GM15510 (cell line): ENCODE data around the gene PRR33.

Source experiments
- POLR2A ChIP-seq: IDR thresholded peaks from 3 replicates; pipeline ENCODE4 v1.6.1; 2011; ENCODE audit warnings: borderline replicate concordance; ENCODE audit not compliant: insufficient read length; ENCODE audit errors: extremely low read depth

The PRR33 gene

DNA sequence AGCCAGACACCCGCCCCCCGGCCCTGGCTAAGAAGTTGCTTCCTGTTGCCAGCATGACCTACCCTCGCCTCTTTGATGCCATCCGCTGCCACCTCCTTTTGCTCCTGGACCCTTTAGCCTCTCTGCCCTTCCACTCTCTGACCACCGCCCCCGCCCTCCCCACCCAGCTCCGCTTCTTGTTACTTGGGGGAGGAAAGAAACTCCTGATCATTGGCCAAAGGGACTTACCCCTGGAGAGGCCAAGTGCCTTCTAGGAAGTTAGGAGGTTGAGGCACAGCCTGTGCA lies at the start of gene PRR33:
TSS of gene PRR33 (minus strand) at position 65 of the 285 bp plus-strand sequence. CDS start 1,311 bp downstream, outside the sequence.
- no peak for TF ChIP-seq POLR2A

DNA sequence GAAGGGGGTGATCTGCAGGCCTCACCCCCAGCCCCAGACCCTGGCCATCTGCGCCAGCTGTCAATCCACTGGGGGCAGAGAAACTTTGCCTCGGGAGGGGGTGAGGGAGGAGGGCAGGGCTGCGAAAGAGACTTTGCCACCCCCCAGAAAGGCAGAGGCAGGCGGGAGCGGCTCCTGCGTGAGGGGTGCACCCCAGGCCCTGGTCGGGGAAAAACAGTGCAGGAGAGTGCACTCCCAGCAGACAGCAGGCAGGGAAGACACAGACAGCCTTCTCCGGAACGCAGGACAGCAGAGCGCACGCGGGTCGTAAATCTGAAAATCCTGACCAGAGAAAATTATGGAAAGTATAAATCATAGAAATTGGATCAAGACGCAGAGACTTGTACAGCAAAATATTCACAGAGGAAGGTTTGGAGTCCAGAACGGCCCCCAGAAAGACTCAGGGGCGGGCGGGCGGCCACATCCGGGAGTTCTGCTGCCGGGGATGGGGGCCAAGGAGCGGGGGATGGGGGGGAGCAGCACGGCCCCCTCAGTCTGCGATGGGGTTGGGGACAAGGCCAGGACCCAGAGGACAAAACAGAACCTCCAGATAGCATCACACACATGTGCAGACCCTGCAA lies 47.4 kb upstream of the PRR33 start:
- TF ChIP-seq POLR2A: no peak

GRCh38 chr11:1938343-1939005 lies 46.8 kb upstream of the PRR33 start:
- TF ChIP-seq POLR2A: no peak

- TF ChIP-seq POLR2A: no peak
Observed at GRCh38 chr11:1937616-1938342, 46.1 kb upstream of the PRR33 start.

DNA sequence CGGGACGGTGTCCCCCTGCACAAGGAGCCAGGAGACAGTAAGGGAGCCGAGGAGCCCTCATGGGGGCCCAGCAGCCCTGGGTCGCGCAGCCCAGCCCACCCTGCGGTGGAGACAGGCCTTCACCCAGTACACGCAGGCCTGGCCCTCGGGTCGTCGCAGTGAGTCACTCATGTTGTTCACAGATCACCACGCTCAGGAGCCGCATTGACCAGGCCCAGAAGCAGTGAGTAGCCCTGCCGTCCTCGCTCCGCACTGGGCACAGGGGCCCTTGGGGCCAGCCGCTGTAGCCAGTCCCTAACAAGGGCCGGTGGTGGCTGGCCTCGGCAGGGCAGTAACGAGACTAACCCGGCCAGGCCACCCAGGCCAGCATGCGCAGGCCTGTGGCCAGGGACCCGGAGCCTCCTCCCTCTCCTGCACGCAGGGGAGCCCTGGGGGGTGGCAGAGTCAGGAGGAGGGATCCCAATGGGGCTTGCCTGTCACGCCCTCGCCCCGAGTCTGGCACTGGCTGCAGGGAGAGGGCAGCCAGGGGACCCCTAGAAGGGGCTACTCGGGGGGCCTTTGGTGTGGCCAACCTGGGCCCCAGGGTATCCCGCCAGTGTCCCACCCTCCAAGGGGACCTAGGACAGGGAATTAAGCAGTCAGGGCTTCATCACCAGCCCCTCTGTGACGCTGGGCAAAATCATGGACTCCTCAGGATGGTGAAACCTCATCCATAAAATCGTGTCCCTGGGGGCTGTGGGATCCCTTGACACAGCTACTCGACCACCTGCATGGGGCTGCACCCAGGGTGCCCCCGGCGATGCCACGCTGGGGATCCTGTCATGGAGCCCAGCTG lies 45.3 kb upstream of the PRR33 start:
- no peak for TF ChIP-seq POLR2A

DNA sequence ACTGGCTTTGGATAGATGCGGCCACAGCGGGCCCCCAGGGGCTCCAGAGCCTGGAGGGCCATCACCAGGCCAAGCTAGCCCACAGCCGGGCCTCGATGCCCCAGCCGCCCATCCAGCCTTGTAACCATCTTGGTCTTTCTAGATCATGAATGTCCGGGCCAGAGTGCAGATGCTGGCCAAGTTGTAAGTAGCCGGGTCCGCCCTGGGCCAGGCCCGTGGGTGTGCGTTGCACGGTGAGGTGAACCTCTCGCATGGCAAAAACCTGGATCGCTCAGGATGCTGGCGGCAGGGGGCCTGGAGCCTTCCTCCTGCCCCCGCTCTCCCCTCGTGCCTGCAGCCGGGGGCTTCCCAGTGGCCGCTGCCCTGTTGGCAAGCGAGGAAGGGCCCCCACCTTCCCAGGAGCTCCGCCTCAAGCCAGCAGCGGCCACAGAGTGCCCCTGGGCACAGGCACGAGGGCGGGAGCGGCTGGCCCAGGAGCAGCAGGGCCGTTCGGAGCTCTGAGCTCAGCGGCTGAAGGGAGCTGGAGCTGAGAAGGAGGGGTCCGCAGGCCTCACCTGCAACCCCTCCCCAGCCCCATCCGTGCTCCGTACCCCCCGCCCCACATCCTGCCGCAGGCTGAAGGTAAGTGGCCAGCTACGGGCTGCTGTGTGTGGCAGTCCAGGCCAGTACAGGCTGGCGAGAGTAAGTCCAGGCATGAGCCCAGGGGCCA lies 44.5 kb upstream of the PRR33 start:
- TF ChIP-seq POLR2A: no peak

DNA sequence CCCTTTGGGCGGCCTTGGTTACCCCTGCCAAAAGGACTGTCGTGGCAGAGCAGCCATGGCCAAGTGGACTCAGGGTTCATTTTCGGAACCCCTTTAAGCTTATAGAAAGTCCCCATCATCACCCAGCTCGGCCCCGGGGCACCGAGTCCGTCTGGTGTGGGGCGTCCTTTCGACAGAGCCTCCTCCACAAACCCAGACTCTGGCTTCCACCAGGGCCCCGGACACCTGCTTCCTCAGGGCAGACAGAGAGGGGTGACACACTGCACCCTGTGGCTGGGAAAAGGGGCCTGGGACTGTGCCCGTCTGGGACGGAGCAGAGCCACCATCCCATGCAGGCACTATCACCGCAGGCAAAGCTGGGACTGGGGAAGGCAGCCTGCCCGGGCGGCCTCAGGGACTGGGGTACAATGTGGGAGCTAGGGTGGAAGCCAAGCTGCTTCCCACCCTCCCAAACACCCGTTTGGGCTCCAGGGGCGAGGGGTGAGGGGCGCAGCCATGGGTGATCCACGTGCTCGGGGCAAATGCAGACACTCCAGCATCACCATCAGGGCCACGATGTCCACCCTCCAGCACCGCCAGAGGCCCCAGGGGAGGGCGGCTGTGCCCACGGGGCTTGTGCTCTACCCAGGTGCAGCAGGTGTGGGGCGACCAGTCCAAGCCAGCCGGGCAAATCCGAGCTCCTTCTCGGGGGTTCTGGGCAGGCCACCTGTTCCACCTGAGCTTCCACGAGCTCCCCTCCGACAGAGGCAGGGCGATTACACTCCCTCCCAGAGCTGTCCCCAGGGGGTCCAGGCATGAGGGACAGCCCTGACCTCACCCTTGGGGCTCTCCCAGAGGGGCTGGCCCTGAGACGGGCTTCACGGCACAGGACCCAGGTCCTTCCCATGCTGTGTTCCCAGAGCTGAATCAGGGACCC lies 43.7 kb upstream of the PRR33 start:
- TF ChIP-seq POLR2A: no peak

DNA sequence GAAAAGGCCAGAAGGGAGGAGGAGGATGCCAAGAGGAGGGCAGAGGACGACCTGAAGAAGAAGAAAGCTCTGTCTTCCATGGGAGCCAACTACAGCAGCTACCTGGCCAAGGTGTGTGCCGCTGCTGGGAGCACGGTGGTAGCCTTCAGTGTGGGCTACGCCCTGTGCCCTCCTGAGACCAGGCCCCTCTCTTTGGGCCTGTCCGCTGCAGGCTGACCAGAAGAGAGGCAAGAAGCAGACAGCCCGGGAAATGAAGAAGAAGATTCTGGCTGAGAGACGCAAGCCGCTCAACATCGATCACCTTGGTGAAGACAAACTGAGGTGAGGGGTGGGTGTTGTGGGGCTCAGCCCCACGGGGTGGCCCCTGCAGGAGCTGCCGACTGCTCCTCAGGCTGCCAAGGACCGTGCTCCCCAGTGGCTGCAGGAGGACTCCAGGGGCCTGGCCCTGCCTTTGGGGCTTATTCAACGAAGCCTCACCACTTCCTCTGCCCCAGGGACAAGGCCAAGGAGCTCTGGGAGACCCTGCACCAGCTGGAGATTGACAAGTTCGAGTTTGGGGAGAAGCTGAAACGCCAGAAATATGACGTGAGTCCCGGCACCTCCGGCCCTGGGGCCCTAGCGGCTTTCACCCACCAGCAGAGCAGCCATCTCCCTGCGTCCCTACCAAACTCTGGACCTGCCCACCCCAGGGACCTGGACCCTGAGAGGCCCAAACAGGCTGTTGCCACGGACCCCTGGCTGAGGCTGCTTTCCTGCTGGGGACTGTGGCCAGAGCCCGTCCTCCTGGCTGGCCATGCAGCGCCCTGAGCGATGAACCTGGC lies 42.9 kb upstream of the PRR33 start:
- no peak for TF ChIP-seq POLR2A

DNA sequence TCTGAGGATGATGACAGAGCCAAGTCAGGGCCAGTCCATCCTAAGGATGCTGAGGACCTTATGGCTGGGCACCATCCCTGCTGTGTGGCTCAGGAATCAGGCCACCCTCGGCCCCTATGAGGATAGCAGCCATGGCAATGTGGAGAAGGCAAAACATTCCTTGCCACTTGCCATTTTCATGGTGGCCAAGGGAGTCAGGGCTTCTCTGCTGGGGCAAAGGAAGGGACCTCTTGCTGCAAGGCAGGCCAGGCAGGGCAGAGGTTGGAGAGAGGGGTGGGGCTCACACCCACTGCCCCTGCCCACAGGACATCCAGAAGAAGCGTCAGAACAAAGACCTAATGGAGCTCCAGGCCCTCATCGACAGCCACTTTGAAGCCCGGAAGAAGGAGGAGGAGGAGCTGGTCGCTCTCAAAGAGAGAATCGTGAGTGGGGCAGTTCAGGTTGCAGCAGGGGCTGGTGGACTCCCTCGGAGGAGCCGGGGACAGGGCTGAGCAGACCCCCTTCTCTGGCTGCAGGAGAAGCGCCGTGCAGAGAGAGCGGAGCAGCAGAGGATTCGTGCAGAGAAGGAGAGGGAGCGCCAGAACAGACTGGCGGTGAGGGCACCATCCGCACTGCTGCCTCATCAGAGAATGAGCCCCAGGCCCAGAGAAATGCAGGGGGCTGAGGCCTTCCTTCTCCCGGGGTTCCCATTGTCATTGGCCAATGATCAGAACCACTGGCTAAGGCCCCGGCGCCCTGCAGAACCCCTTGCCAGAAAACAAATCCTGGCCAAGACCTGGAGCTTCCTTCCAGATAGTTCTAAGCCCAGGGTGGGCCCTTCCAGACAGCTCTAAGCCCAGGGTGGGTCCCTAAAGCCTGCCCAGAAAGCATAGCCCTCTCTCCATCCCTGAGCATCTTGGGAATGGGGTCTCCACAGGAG lies 42.0 kb upstream of the PRR33 start:
- TF ChIP-seq POLR2A: no peak

GRCh38 chr11:1932681-1933080 lies 41.0 kb upstream of the PRR33 start:
- no peak for TF ChIP-seq POLR2A

DNA sequence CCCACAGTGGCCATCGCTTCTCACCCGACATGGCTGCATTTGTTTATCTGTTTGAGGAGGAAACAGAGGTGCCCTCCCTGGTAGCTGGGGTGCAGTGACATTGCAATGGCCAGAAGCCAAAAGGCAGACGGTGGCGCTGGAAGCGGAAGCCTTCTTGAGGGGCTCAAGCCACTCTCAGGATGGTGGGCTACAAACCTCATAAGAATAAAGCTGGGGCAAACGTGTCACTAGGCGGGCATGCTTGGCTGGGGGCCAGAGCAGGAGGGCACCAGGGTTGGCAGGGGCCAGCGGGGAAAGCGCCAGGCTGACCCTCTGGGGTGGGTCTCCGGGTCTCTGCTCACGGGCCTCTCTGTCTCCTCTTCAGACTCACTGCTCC lies 40.4 kb upstream of the PRR33 start:
- no peak for TF ChIP-seq POLR2A
